ENCODE results near the gene MAP7D3.

- TF ChIP-seq MAX (IDR thresholded peaks at IDR 0.05) = no peak
- TF ChIP-seq CTCF (IDR thresholded peaks at IDR 0.05 in 2 of 3, conservative IDR thresholded peaks at IDR 0.05 in 1 of 3; ENCODE audit: borderline replicate concordance in 1 of 3, insufficient read depth in 1 of 3, low read depth in 2 of 3, low read length in 2 of 3) = no peak
- TF ChIP-seq EZH2phosphoT487 (IDR thresholded peaks at IDR 0.05; ENCODE audit: borderline replicate concordance) = no peak
- TF ChIP-seq EZH2 (IDR thresholded peaks at IDR 0.05) = no peak
- TF ChIP-seq ATF3 (IDR thresholded peaks at IDR 0.05) = no peak
Observed at GRCh38 chrX:136212557-136213111, 38.6 kb downstream of the MAP7D3 start.

Measured in HCT116 (cell line).